A549 treated with dexamethasone at 1 μM for 4 hours (cell line): ENCODE data around the gene MYLK2. TPM values are rescaled to one million over a fixed set of nuclear protein-coding genes. Genes with fewer than 3 reads are reported as not detected.

Source experiments
- total RNA-seq: library from RNA; stranded (reverse); fragments of 200-300 nt; extraction: Qiagen RNA extraction; gene quantifications from 5 replicates; pipeline ENCODE4 v1.2.3, GENCODE V29; 2022

Gene MYLK2
- total RNA-seq, result 0.27 to 0.78 TPM (median 0.46 TPM) in 5 replicates

DNA sequence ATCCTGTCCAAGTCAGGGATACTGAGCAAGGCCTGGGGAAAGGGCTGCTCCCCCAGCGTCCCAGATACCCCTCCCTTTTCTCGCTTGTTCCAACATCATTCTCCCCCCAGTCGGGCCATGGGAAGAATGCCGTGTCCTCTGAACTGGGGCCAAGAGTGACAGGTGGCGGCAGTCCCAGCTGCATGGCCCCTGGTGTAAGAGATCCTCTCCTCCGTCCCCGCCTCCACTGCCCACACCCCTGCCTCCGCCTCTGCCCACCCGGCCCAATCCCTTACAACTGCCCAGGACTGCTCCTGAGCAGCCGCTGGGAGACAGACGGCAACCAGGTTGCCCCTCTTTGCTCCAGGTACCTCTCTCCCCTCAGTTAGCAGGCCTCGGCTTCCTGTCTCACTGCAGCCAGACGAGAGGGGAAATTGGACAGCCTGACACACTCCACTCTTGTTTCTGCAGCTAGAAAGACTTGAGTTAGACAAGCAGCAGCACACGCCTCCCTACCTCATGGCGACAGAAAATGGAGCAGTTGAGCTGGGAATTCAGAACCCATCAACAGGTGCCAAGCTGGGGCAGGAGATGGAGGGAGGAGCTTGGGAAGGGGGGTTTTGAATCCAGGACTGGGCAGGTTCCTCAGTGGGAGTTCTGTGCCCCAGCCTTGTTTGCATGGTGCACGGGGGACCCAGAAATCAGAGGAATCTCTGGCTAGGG lies at the start of gene MYLK2:
Gene MYLK2 (plus strand): TSS at position 274 of the 702 bp plus-strand sequence. CDS start 225 bp downstream, at position 499.

GRCh38 chr20:31845300-31845863 lies 26.2 kb downstream of the MYLK2 start, which contains the start of gene FOXS1:
Gene FOXS1, minus strand, starts transcription at chr20:31845604. Its CDS starts 62 bp downstream, at chr20:31845542.

DNA sequence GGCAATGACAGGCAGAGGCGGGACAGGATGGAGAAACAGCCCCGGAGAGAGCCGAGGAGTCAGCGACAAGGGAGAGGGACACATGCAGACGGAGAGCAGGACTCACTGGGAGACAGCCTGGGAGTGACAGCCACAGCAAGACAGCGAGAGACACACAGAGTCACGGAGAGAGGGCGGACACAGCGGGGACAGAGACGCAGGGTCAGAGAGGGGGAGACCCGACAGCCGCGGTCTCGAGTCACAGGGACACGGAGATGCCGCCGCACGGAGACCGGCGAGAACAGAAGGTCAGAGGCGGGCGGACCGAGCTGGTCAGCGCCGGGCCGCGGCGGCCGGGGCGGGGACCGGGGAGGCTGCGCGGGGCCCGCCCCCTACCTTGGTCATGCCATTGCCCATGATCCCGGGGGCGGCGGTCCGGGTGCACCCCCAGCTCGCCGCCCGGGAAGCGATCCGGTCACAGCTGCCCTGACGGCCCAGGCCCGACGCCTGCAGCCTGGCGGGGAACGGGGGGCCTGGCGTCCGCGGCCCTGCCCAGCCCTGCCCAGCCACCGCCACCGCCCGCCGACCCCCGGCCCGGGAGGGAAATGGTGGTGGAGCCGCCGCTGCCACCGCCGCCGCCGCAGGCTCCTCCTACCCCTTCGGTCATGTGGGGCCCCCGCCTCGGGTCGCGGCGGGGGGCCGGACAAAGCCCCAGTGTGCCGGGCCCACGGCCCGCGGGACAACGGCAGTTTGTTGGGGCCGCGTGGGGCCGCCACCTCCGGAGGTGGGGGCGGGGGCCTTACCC lies 51.0 kb downstream of the MYLK2 start, which contains the start of the genes DUSP15 and TTLL9:
Gene DUSP15 (minus strand): TSS at position 586 of the 784 bp plus-strand sequence. CDS start 190 bp downstream, at position 396.
Gene TTLL9 (plus strand): TSS at position 693 of the 784 bp plus-strand sequence. CDS start 493 bp downstream, outside the sequence.

Other genes with a start within 250 kb of the MYLK2 start
- gene ID1, start 214.1 kb upstream of the MYLK2 start, total RNA-seq, result 341 to 512 TPM (median 429 TPM) in 5 replicates
- gene COX4I2, start 181.4 kb upstream of the MYLK2 start, total RNA-seq, result not detected in 5 replicates
- gene BCL2L1, start 96.5 kb upstream of the MYLK2 start, total RNA-seq, result 303 to 331 TPM (median 315 TPM) in 5 replicates
- 106 to 121 TPM (median 111 TPM) in 5 replicates for gene TPX2, start 80.1 kb upstream of the MYLK2 start, total RNA-seq
- gene FOXS1, start 26.2 kb downstream of the MYLK2 start, total RNA-seq, result 0.13 to 0.44 TPM (median 0.34 TPM) in 5 replicates
- 0.49 to 0.98 TPM (median 0.66 TPM) in 5 replicates for gene DUSP15, start 51.2 kb downstream of the MYLK2 start, total RNA-seq
- 0.05 to 0.07 TPM in 2 of 5 replicates, not detected in the others for gene TTLL9, start 51.3 kb downstream of the MYLK2 start, total RNA-seq
- gene PDRG1, start 132.7 kb downstream of the MYLK2 start, total RNA-seq, result 23.8 to 27.1 TPM (median 25.6 TPM) in 5 replicates
- gene XKR7, start 148.8 kb downstream of the MYLK2 start, total RNA-seq, result 0.01 TPM in 2 of 5 replicates, not detected in the others
- gene CCM2L, start 191.1 kb downstream of the MYLK2 start, total RNA-seq, result 0.22 to 0.42 TPM (median 0.35 TPM) in 5 replicates
- 0.06 to 0.16 TPM (median 0.12 TPM) in 5 replicates for gene HCK, start 232.9 kb downstream of the MYLK2 start, total RNA-seq